Neural cell (in vitro differentiated cells): ENCODE data around the gene ACER1. TPM values are rescaled to one million over a fixed set of nuclear protein-coding genes. Genes with fewer than 3 reads are reported as not detected.

ENCODE experiments used
- H2AFZ ChIP-seq: fragments of 200-600, 300-800 bp; sonication (generic), shearing (Covaris generic); 2 replicates; pipeline ENCODE4 v1.6.0; 2014; ENCODE audit warnings: low read depth, mild to moderate bottlenecking, antibody characterized with exemption, low read length, moderate library complexity
- H3F3A ChIP-seq: fragments of 200-600 bp; shearing (Covaris generic); 2 replicates; pipeline ENCODE4 v1.6.1; 2016; ENCODE audit warnings: mild to moderate bottlenecking, moderate library complexity, mixed read lengths, antibody characterized with exemption, low read length; ENCODE audit not compliant: insufficient read depth, poor library complexity, severe bottlenecking
- H3K27ac ChIP-seq: fragments of 200-600, 300-800 bp; sonication (generic), shearing (Covaris generic); 2 replicates; pipeline ENCODE4 v1.5.1; 2014; ENCODE audit warnings: mild to moderate bottlenecking, low read length, moderate library complexity
- H3K27me3 ChIP-seq: fragments of 300-800, 200-600 bp; sonication (generic), shearing (Covaris generic); 2 replicates; pipeline ENCODE4 v1.6.0; 2014; ENCODE audit warnings: mild to moderate bottlenecking, low read depth, low read length, moderate library complexity; ENCODE audit not compliant: insufficient read depth
- H3K36me3 ChIP-seq: fragments of 300-800, 200-600 bp; sonication (generic), shearing (Covaris generic); 2 replicates; pipeline ENCODE4 v1.5.1; 2014; ENCODE audit warnings: mild to moderate bottlenecking, antibody characterized with exemption, low read length, moderate library complexity; ENCODE audit not compliant: insufficient read depth
- H3K4me2 ChIP-seq: fragments of 300-800, 200-600 bp; sonication (generic), shearing (Covaris generic); 2 replicates; pipeline ENCODE4 v1.6.0; 2014; ENCODE audit warnings: mild to moderate bottlenecking, low read length
- H3K4me3 ChIP-seq: fragments of 300-800, 200-600 bp; sonication (generic), shearing (Covaris generic); 2 replicates; pipeline ENCODE4 v1.5.1; 2014; ENCODE audit warnings: mild to moderate bottlenecking, low read length, moderate library complexity
- H3K79me2 ChIP-seq: fragments of 200-600 bp; shearing (Covaris generic); replicated peaks from 2 replicates; pipeline ENCODE4 v1.6.0; 2014; ENCODE audit warnings: mild to moderate bottlenecking, low read length, moderate library complexity; ENCODE audit not compliant: insufficient read depth
- H3K9ac ChIP-seq: fragments of 300-800, 200-600 bp; sonication (generic), shearing (Covaris generic); 2 replicates; pipeline ENCODE4 v1.6.1; 2016; ENCODE audit warnings: mild to moderate bottlenecking, low read length, mixed read lengths
- H3K9me2 ChIP-seq: fragments of 200-600 bp; shearing (Covaris generic); 2 replicates; pipeline ENCODE4 v1.6.1; 2016; ENCODE audit warnings: mild to moderate bottlenecking, low read length, mixed read lengths; ENCODE audit not compliant: insufficient read depth
- H3K9me3 ChIP-seq: fragments of 200-600, 300-800 bp; sonication (generic), shearing (Covaris generic); 2 replicates; pipeline ENCODE4 v1.6.1; 2016; ENCODE audit warnings: mild to moderate bottlenecking, mixed run types, low read length, moderate library complexity, mixed read lengths
- H4K20me1 ChIP-seq: fragments of 200-600 bp; shearing (Covaris generic); 2 replicates; pipeline ENCODE4 v1.6.1; 2016; ENCODE audit warnings: mild to moderate bottlenecking, mixed run types; ENCODE audit not compliant: insufficient read depth
- CTCF ChIP-seq: fragments of 450-650 bp; IDR thresholded peaks from 2 replicates; pipeline ENCODE4 v1.5.1; 2014; ENCODE audit warnings: antibody characterized with exemption, mild to moderate bottlenecking, moderate library complexity; ENCODE audit not compliant: poor library complexity, severe bottlenecking
- EP300 ChIP-seq: fragments of 450-650 bp; conservative IDR thresholded peaks from 2 replicates; pipeline ENCODE4 v1.6.1; 2014; ENCODE audit warnings: antibody characterized with exemption, mild to moderate bottlenecking, moderate library complexity; ENCODE audit not compliant: poor library complexity, severe bottlenecking
- EZH2 ChIP-seq: fragments of 200-600, 300-800 bp; shearing (Covaris generic), sonication (generic); IDR thresholded peaks from 2 replicates; pipeline ENCODE4 v1.6.1; 2014; ENCODE audit warnings: antibody characterized with exemption, low read length, borderline replicate concordance, mild to moderate bottlenecking; ENCODE audit not compliant: insufficient read depth, poor library complexity, severe bottlenecking
- MXI1 ChIP-seq: fragments of 450-650 bp; conservative IDR thresholded peaks from 2 replicates; pipeline ENCODE4 v1.6.1; 2014; ENCODE audit warnings: antibody characterized with exemption, mild to moderate bottlenecking; ENCODE audit not compliant: poor library complexity, severe bottlenecking
- POLR2AphosphoS5 ChIP-seq: IDR thresholded peaks from 2 replicates; pipeline ENCODE4 v1.6.1; 2012
- RAD21 ChIP-seq: fragments of 450-650 bp; conservative IDR thresholded peaks from 2 replicates; pipeline ENCODE4 v1.6.1; 2014; ENCODE audit warnings: antibody characterized with exemption, mild to moderate bottlenecking, moderate library complexity
- REST ChIP-seq: IDR thresholded peaks from 2 replicates; pipeline ENCODE4 v1.6.1; 2012; ENCODE audit warnings: borderline replicate concordance
- SMC3 ChIP-seq: fragments of 450-650 bp; conservative IDR thresholded peaks from 2 replicates; pipeline ENCODE4 v1.6.1; 2014; ENCODE audit warnings: antibody characterized with exemption, mild to moderate bottlenecking, moderate library complexity; ENCODE audit not compliant: poor library complexity
- TAF1 ChIP-seq: IDR thresholded peaks from 2 replicates; pipeline ENCODE4 v1.6.1; 2012; ENCODE audit warnings: low read depth
- polyA plus RNA-seq: library from polyadenylated mRNA; depleted of rRNA; stranded (reverse); fragments of >200 nt; gene quantifications from 2 replicates; pipeline ENCODE4 v1.2.3, GENCODE V29; 2014

Gene ACER1
- polyA plus RNA-seq, 1 donor from 2014 or later: not detected

GRCh38 chr19:6270822-6271221 lies 62.6 kb downstream of the ACER1 start:
- no peaks in the 10 kb centered on the region for H3K36me3 ChIP-seq
- no peak overlapping the region for H3K9ac ChIP-seq
- peaks cover 59% of the 10 kb centered on the region for H3K79me2 ChIP-seq

GRCh38 chr19:6270076-6270745 lies 63.2 kb downstream of the ACER1 start:
- no peaks in the 10 kb centered on the region for H3K36me3 ChIP-seq
- no peaks in the 10 kb centered on the region for H3K9me2 ChIP-seq
- H3K27ac ChIP-seq: no peak overlapping the region
- H3K9ac ChIP-seq: no peak overlapping the region
- peaks cover 53% of the 10 kb centered on the region for H3K79me2 ChIP-seq
- H3K27me3 ChIP-seq: no peaks in the 10 kb centered on the region
- H3K9me3 ChIP-seq: no peaks in the 10 kb centered on the region
- H4K20me1 ChIP-seq: peaks cover 8% of the 10 kb centered on the region
- no peak overlapping the region for H2AFZ ChIP-seq
- H3F3A ChIP-seq: no peaks in the 10 kb centered on the region
- no peak overlapping the region for H3K4me2 ChIP-seq
- H3K4me3 ChIP-seq: no peak overlapping the region
- TF ChIP-seq TAF1 (no peak), MXI1 (no peak), RAD21 (no peak), EZH2 (no peak), REST (no peak), POLR2AphosphoS5 (no peak), SMC3 (no peak)

More at GRCh38 chr19:6270822-6271221, 62.6 kb downstream of the ACER1 start:
- no peak overlapping the region for H3K4me3 ChIP-seq
- TF ChIP-seq TAF1 (no peak), RAD21 (no peak), SMC3 (no peak), CTCF (no peak), POLR2AphosphoS5 (no peak), REST (no peak), MXI1 (no peak), EZH2 (no peak), EP300 (no peak)
- H3K27ac ChIP-seq: no peak overlapping the region
- no peaks in the 10 kb centered on the region for H3K9me3 ChIP-seq
- H2AFZ ChIP-seq: no peak overlapping the region
- H3F3A ChIP-seq: no peaks in the 10 kb centered on the region
- H3K4me2 ChIP-seq: no peak overlapping the region
- no peaks in the 10 kb centered on the region for H3K9me2 ChIP-seq
- H3K27me3 ChIP-seq: no peaks in the 10 kb centered on the region
- H4K20me1 ChIP-seq: peaks cover 8% of the 10 kb centered on the region
